HL-60 (cell line): ENCODE data around the gene TUBB2B.

Source experiments
- CTCF ChIP-seq: IDR thresholded peaks from one replicate; pipeline ENCODE4 v1.5.1; 2011; ENCODE audit warnings: low read length, control low read depth, inconsistent platforms; ENCODE audit not compliant: insufficient read depth
- POLR2AphosphoS5 ChIP-seq: IDR thresholded peaks from 2 replicates; pipeline ENCODE4 v1.6.1; 2012; ENCODE audit warnings: low read depth
- SPI1 ChIP-seq: IDR thresholded peaks from 2 replicates; pipeline ENCODE4 v1.6.1; 2012; ENCODE audit warnings: low read depth, mild to moderate bottlenecking, borderline replicate concordance
- TF ChIP-seq, protein P1 (sequence below): IDR thresholded peaks from 2 replicates; pipeline ENCODE4 v1.6.1; 2012; ENCODE audit warnings: low read depth; ENCODE audit not compliant: insufficient replicate concordance

- TF ChIP-seq CTCF = no peak
- no peak for TF ChIP-seq SPI1
- TF ChIP-seq POLR2AphosphoS5 = no peak
- TF ChIP-seq, protein P1, sequence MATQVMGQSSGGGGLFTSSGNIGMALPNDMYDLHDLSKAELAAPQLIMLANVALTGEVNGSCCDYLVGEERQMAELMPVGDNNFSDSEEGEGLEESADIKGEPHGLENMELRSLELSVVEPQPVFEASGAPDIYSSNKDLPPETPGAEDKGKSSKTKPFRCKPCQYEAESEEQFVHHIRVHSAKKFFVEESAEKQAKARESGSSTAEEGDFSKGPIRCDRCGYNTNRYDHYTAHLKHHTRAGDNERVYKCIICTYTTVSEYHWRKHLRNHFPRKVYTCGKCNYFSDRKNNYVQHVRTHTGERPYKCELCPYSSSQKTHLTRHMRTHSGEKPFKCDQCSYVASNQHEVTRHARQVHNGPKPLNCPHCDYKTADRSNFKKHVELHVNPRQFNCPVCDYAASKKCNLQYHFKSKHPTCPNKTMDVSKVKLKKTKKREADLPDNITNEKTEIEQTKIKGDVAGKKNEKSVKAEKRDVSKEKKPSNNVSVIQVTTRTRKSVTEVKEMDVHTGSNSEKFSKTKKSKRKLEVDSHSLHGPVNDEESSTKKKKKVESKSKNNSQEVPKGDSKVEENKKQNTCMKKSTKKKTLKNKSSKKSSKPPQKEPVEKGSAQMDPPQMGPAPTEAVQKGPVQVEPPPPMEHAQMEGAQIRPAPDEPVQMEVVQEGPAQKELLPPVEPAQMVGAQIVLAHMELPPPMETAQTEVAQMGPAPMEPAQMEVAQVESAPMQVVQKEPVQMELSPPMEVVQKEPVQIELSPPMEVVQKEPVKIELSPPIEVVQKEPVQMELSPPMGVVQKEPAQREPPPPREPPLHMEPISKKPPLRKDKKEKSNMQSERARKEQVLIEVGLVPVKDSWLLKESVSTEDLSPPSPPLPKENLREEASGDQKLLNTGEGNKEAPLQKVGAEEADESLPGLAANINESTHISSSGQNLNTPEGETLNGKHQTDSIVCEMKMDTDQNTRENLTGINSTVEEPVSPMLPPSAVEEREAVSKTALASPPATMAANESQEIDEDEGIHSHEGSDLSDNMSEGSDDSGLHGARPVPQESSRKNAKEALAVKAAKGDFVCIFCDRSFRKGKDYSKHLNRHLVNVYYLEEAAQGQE = no peak
These were observed 20.0 kb upstream of the TUBB2B start for GRCh38 chr6:3247255-3248146.
